ENCODE data around the gene DCLK2.

GRCh38 chr4:150140774-150141400 is 62.6 kb downstream of the DCLK2 start:
- TF ChIP-seq EZH2 (IDR thresholded peaks at IDR 0.05; ENCODE audit: borderline replicate concordance, insufficient read depth, low read length, poor library complexity, severe bottlenecking): no peak
- TF ChIP-seq CTCF (IDR thresholded peaks at IDR 0.05; ENCODE audit: poor library complexity, severe bottlenecking): no peak
